ENCODE results near the gene ADORA3. TPM values are rescaled to one million over a fixed set of nuclear protein-coding genes. Genes with fewer than 3 reads are reported as not detected.

Gene ADORA3
- total RNA-seq, 2 experiments from 2014 or later, result 0.17 TPM; not detected in 1

- Histone ChIP-seq H3K4me2 (ENCODE audit: low read length) (no peak overlapping the region), H4K20me1 (ENCODE audit: insufficient read depth, low read length) (no peaks in the 10 kb centered on the region), H2AFZ (ENCODE audit: low read length) (no peak overlapping the region), H3K4me3 (ENCODE audit: low read depth, low read length, poor library complexity, severe bottlenecking) (no peak overlapping the region), H3K79me2 (ENCODE audit: insufficient read depth, low read depth, low read length) (no peaks in the 10 kb centered on the region), H3K36me3 (ENCODE audit: insufficient read depth, low read length) (peaks cover 22% of the 10 kb centered on the region), H3K9me2 (ENCODE audit: insufficient read depth, low read length) (no peaks in the 10 kb centered on the region), H3K4me1 (ENCODE audit: insufficient read depth, low read length, poor library complexity, severe bottlenecking) (peaks cover 23% of the 10 kb centered on the region), H3K27ac (ENCODE audit: low read depth, low read length, poor library complexity, severe bottlenecking) (no peak overlapping the region), H3K9me3 (ENCODE audit: low read length) (peaks cover 4% of the 10 kb centered on the region; the same call in 1 of the 2 replicates)
- intact Hi-C loops (cut with micrococcal nuclease; ENCODE audit: unreplicated experiment), result no loop called here
- no peak for DNase-seq (ENCODE audit: low spot score)
- POLR2A ChIA-PET, result interaction anchor here (0.6 to 1.3 kb wide), 4 partner anchors 12 to 283 kb away, joined by 3 to 4 read pairs (median 3); no protein-coding TSS in a partner anchor
- no TSS peak for BruUV-seq (replicated peaks)
- CTCF ChIA-PET (ENCODE audit: unreplicated experiment), result no interaction called here
- TF ChIP-seq EZH2phosphoT487 (IDR thresholded peaks at IDR 0.05; ENCODE audit: borderline replicate concordance, low read depth, low read length) (no peak), CTCF (conservative IDR thresholded peaks at IDR 0.05; ENCODE audit: low read length) (peak; percentile 7; the same call in 1 of the 2 replicates)
Observed at GRCh38 chr1:111468717-111469100, 34.7 kb downstream of the ADORA3 start.

GRCh38 chr1:111467865-111468716, 35.3 kb downstream of the ADORA3 start:
- peaks cover 26% of the 10 kb centered on the region for H3K36me3 ChIP-seq (ENCODE audit: insufficient read depth, low read length)
- ChIA-PET POLR2A (interaction anchor here (1.0 to 1.3 kb wide), 2 partner anchors 13 to 283 kb away, joined by 3 read pairs; no protein-coding TSS in a partner anchor), CTCF (ENCODE audit: unreplicated experiment) (no interaction called here)
- no TSS peak for BruUV-seq (replicated peaks)
- no peak overlapping the region for H3K4me3 ChIP-seq (ENCODE audit: low read depth, low read length, poor library complexity, severe bottlenecking)
- intact Hi-C loops (cut with micrococcal nuclease; ENCODE audit: unreplicated experiment), result no loop called here
- H2AFZ ChIP-seq (ENCODE audit: low read length), result no peak overlapping the region
- H3K27ac ChIP-seq (ENCODE audit: low read depth, low read length, poor library complexity, severe bottlenecking), result no peak overlapping the region
- H3K79me2 ChIP-seq (ENCODE audit: insufficient read depth, low read depth, low read length), result no peaks in the 10 kb centered on the region
- DNase-seq (ENCODE audit: low spot score), result peak; percentile 16
- TF ChIP-seq EZH2phosphoT487 (IDR thresholded peaks at IDR 0.05; ENCODE audit: borderline replicate concordance, low read depth, low read length) (no peak), CTCF (conservative IDR thresholded peaks at IDR 0.05; ENCODE audit: low read length) (peak; percentile 63)
- no peaks in the 10 kb centered on the region for H4K20me1 ChIP-seq (ENCODE audit: insufficient read depth, low read length)
- H3K9me3 ChIP-seq (ENCODE audit: low read length), result peaks cover 4% of the 10 kb centered on the region; the same call in 1 of the 2 replicates
- H3K9me2 ChIP-seq (ENCODE audit: insufficient read depth, low read length), result no peaks in the 10 kb centered on the region
- no peak overlapping the region for H3K4me2 ChIP-seq (ENCODE audit: low read length)
- peaks cover 23% of the 10 kb centered on the region for H3K4me1 ChIP-seq (ENCODE audit: insufficient read depth, low read length, poor library complexity, severe bottlenecking)

GRCh38 chr1:111466480-111466879, 37.0 kb downstream of the ADORA3 start:
- Histone ChIP-seq H3K4me3 (ENCODE audit: low read depth, low read length, poor library complexity, severe bottlenecking) (no peak overlapping the region), H3K27ac (ENCODE audit: low read depth, low read length, poor library complexity, severe bottlenecking) (no peak overlapping the region), H3K4me1 (ENCODE audit: insufficient read depth, low read length, poor library complexity, severe bottlenecking) (peaks cover 20% of the 10 kb centered on the region), H3K9me3 (ENCODE audit: low read length) (peaks cover 4% of the 10 kb centered on the region; the same call in 1 of the 2 replicates), H3K4me2 (ENCODE audit: low read length) (no peak overlapping the region), H4K20me1 (ENCODE audit: insufficient read depth, low read length) (no peaks in the 10 kb centered on the region), H3K79me2 (ENCODE audit: insufficient read depth, low read depth, low read length) (no peaks in the 10 kb centered on the region), H2AFZ (ENCODE audit: low read length) (no peak overlapping the region), H3K36me3 (ENCODE audit: insufficient read depth, low read length) (peaks cover 42% of the 10 kb centered on the region), H3K9me2 (ENCODE audit: insufficient read depth, low read length) (no peaks in the 10 kb centered on the region)
- ChIA-PET CTCF (ENCODE audit: unreplicated experiment) (no interaction called here), POLR2A (interaction anchor here (1.3 to 1.6 kb wide), 3 partner anchors 14 to 41 kb away, joined by 4 to 7 read pairs (median 5); no protein-coding TSS in a partner anchor)
- intact Hi-C loops (cut with micrococcal nuclease; ENCODE audit: unreplicated experiment), result no loop called here
- TF ChIP-seq CTCF (conservative IDR thresholded peaks at IDR 0.05; ENCODE audit: low read length), result no peak
- TF ChIP-seq EZH2phosphoT487 (IDR thresholded peaks at IDR 0.05; ENCODE audit: borderline replicate concordance, low read depth, low read length), result no peak
- no TSS peak for BruUV-seq (replicated peaks)
- no peak for DNase-seq (ENCODE audit: low spot score)
